ENCODE data around the gene IZUMO1R.
"Not testable (repeated sequence)": the region's sequence is repeated elsewhere in the genome, so short reads cannot be mapped to it uniquely, and the experiment has no call there.

IZUMO1R gene

DNA sequence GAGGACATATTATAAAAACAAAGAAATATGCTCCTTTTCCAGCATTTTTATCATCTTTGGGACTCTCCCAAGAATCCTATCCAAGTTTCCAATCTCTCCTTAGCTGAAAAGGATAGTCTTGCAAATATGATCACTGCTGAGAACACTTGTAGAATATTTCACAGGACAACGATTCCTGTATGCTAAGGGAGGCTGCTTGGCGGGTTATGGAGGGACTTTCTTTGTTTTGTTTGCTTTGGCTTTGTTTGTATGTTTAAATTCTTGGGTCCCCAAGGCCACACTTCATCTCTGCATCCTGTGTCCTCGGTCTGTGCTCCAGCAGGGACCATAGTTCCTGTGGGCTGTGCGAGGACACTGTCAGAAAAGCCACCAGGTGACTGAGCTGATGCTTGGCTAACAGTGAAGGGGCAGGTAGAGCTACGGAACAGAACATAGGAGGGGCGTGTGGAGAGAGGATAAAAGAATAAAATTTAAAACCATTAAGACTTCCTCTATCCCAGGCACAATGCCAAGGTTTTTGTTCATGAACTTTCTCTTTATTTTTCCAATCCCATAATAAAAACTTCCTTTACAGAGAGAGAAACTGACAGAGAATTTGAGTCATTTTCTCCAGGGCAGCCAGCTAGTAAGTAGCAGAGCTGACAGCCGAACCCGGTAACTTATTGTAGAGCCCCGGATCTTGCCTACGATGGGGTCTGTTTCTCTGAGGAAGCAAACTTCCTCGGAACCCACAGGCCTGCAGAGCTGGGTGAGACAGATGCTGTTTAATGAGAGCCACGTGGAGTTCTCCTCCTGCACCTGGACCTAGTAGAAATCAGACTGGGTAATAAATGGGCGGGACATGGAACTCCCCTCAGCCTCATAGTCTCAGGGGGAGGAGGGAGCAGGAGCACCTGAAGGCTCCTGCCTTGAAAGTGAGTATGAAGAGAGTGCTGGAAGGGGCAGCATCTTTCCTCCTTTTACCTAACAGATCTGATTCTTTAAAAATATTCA is at the start of gene IZUMO1R:
IZUMO1R (plus strand) TSS at position 615 of the 993 bp plus-strand sequence. CDS start 1,057 bp downstream, outside the sequence.
- DNase-seq, result peak; percentile 59

DNA sequence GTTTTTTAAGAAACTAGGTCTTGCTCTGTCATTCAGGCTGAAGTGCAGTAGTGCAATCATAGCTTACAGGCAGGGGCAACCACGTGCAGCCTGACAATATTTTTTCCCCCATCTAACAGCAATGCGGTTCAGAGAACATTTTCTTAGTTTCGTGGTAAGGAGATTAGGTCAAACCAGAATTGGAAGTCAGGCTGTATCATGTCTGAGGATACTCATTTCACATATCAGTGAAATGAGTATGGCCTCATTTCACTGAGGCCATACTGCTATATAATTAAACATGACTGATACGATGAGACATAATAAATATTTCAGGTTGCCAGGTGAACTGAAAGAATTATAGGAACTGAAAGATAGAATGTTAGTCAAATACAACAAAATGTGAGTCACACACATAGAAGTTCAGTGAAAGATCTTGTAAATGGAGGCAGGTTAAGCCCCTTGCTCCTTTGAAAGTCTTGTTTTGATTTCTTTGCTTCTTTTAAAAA is 32.5 kb upstream of the IZUMO1R start:
- no peak for DNase-seq

DNA sequence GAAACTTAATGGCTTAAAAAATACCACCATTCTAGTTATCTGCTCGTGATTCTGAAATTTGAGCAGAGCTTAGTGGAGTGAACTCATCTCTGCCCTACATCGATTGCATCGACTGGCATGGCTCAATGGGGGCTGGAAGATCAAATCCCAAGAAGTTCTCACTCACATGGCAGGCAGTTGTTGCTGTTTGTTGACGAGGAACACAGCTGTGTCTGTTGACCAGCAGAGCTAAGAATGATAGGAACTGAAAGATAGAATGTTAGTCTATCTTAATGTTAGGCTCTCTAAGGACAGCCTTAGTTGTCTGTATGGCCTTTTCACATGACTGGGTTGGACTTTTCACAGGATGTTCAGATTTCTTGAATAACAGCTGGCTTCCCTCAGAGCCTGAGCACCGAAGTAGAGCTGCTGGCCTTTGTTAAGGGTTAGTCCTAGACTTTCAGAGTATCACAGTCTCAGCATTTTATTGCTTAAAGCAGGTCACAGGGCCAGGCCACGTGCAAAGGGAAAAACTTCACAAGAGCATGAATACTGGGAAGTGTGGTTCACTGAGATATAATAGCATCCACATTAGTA is 31.6 kb upstream of the IZUMO1R start:
- DNase-seq, result no peak

DNA sequence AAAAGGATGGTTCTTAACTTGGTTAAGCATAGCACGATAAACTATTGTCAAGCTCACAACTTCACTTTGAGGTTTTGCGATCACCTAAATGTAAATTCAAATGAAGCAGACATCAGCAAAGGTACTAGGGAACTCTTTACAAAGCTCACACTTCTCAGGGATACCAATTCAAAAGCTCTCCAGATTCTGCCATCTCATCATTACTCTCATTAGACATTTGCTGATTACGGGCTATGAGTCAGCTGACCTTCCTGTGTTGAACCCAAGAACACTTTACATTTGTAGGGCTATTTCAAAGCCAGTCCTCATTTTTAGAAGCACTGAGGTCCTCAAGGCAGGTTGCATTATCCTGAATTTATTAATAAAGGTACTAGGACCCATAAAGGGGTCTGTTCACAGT is 28.4 kb upstream of the IZUMO1R start:
- DNase-seq, result no peak

DNA sequence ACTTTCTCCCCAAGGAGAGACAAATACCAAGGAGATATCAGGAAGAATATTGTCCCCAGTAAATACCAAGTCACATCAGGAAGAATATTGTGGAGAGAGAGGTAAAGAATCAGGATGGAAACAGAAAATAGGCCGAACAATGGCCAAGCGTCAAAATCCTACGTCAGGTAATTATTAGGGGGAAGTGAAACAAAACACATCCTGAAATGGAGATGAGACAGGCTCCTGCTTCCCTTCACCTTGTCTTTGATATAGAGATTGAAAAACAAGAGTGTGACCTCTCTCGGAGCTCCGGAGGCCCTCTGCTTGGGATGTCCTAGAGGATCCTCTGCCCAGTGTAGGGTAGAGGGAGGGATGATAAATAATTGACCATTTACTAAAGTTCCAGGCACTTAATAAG is 27.4 kb upstream of the IZUMO1R start:
- DNase-seq, result no peak

DNA sequence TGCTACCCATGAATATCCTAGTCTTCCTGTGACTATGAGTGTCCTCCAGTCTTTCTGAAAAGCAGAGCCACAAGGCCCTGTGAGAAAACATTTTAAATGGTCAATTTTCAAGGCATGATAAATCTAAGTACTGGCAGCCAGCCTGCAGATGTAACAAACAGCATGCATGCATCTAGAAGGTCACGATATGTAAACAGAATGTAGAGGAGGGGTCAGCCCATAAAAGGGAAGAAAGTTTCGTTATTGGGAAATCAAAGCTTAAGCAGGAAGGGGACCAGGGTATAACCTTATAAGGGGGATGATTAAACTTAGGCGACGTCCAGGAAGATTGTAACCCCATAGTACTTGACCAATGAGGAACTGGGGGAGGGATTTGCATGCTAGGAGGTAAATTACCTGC is 26.2 kb upstream of the IZUMO1R start:
- not testable (repeated sequence) for DNase-seq

DNA sequence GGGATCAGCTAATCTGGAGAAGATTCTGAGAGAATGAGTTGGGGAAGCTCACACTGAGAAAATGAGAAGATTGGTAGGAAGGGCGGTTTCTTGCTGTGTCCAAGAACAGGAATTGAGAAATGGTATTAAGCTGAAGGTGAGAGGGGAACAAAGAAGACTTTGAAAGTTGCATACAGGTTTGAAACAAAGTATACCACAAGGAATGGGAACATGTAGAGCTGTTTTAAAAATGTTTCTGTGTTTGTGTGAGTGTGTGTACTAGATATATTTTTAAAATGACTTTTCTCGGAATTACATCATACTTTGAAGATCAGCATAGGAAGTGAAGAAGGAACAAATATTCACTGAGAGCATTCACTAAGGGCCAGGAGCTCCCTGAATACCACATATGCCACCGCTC is 24.4 kb upstream of the IZUMO1R start:
- no peak for DNase-seq

DNA sequence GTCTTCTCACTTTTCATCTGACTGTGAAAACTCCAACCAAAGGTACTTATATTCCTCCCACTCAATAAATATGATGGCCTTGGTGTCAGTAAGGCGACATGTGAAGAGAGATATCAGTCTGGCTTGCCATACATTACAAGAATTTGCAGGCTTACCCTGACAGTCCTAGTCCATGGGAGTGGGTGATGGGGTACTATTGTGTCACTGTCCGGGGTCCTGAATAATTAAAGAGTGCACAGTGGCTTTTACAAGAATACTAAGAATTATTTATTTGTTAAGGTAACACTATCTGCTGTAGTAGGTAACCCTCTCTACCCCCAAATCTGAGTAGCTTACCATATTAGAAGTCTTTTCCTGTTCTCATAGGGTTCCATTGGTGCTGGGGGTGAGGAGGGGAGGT is 23.1 kb upstream of the IZUMO1R start:
- DNase-seq, result no peak

DNA sequence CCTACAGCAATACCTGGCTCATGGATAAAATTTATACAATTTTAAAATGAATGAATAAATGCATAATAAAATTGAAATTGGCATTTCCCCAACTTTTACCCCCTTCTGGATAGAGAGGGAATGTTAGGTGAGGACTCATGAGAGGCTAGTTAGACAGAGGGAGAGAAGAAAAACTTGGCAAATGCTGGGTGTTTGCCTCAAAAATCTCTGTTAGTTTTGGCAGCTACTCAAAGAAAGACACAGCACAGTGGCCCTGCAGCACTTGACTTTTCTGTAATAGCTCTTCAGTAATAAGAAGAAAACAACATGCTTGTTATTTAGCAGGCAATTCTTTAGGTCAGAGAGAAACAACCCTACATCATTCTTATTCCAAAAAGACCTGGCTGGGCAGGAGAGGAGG is 20.7 kb upstream of the IZUMO1R start:
- DNase-seq, result peak; percentile 52

DNA sequence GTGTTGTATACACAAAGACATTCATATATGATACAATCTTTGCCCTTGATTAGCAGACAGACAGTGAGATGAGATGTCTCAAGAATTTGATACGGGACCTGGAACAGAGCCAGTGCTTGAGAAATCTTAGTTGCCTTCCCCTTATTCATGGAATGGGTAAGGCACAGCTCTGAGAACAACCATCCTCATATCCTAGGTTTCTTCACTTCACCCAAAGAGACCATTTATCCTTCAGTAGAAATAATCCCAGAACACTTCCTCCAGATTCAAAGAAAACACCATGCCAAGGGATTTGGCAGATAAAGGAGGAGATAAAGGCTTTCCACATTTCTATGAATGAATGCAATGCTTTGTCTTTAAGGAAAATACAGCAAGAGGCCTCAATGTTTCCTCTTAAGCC is 8.8 kb upstream of the IZUMO1R start:
- DNase-seq, result no peak

DNA sequence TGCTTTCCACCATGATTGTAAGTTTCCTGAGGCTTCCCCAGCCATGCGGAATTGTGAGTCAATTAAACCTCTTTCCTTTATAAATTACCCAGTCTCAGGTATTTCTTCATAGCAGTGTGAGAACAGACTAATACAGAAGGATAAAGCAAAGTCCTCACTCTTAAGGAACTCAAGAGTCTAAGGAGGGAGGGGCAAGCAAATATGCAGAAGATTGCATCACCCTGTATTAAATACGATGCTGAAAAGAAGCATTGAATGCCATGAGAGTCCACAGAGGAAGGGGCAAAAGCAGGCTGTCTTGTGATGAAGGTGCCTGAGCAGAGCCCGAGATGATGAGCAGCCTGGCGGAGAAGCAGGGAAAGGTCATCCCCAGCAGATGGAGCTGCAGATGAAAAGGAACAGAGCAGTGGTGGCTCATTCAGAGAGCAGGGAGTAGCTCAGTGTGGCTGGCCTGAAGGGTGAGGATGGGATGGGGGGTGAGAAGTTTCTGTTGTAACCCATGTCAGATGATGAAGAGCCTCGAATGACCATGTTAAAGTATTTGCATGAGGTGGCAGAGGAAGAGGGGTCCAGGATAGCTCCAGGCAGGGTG is 6.3 kb upstream of the IZUMO1R start:
- DNase-seq, result peak; percentile 10

DNA sequence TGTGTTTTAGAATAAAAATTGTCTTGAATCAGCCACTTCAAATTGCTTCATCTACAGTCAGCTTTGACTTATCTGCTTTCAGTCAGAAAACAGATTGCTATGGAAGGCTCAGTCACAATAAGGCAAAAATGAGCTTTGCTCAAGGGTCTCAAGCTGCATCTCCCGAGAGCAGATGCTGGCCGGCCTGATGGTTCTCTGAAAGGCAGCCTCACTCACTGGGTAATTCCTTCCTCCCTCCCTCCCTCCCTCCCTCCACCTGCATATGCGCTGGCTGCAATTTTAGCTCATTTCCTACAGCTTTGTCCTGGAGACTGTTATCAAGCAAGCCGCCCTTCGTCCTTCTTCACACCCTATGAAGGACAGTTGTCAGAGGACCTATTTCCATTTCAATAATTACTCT is 1.6 kb upstream of the IZUMO1R start:
- DNase-seq, result no peak

DNA sequence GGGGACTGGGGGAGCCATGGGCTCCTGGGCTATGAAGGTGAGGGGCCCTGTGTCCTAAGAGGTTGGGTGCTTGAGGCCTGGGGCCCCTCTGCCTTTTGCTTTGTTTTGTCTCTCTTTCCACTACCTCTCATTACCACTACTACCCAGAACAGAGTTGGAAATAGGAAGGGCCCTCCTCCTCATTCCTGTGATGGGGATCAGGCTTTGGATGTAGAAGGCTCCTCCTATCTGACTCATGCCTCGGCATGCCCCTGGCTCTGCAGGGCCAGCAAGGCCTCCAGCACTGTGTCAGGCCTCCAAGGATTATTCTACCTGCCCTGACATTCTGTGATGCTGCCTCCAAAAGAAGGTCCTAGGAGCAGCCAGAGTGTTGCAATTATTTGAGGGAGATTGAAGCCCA is 766 bp downstream of the IZUMO1R start:
- DNase-seq, result no peak

DNA sequence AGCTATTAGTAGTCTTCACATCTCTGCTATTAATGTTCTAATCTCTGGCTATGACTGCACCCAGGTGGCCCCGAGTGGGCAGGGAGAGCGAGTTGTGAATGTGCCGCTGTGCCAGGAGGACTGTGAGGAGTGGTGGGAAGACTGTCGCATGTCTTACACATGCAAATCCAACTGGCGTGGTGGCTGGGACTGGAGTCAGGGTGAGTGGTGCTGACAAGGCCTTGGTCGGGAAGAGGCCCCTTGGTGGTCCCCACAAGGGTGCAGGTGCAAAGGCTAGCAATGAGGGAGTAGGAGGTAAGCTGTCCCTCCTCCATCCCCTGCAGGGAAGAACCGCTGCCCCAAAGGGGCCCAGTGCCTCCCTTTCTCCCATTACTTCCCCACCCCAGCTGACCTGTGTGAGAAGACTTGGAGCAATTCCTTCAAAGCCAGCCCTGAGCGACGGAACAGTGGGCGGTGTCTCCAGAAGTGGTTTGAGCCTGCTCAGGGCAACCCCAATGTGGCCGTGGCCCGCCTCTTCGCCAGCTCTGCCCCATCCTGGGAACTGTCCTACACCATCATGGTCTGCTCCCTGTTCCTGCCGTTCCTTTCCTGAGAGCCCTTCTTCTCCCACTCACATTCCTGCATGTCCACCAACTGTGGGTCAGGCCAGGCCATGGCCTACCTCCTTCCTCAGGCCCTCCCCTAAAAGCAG is 2.9 kb downstream of the IZUMO1R start:
- DNase-seq, result no peak

DNA sequence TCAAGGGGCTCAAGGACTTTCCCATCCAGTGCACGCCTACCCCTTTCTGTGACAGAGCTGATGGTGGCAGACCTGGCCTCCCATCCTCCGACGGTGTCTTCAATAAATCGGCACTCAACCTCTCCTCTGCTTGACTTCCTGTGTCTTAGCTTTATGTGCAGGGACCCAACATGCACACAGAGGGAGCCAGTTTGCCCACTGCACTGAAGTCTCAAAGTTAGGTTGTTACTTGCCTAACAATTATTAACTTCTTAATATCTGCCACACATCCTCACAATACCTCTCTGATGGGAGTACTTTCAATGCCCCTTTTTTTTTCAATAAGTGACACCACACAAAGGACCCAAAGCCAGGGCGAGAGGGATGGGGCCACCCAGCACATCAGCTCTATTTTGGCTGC is 3.6 kb downstream of the IZUMO1R start:
- no peak for DNase-seq

DNA sequence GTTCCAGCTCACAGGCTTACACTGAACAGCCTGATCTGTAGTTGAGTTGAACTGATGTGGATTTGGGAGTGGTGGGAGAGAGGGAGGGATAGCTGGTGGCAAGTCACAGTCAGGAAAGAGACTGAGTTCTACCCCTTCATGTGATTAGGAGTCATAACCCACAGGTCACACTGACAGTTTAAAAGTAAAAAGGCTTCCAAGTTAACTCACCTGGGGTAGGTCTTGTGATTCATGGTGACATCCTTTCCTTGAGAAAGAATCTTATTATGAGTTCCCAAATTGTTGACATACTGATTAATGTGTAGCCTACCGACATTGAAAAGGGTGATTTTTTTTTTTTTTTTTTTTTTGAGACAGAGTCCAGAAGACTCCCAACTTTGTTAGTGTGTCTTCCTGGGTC is 5.4 kb downstream of the IZUMO1R start:
- DNase-seq, result no peak

DNA sequence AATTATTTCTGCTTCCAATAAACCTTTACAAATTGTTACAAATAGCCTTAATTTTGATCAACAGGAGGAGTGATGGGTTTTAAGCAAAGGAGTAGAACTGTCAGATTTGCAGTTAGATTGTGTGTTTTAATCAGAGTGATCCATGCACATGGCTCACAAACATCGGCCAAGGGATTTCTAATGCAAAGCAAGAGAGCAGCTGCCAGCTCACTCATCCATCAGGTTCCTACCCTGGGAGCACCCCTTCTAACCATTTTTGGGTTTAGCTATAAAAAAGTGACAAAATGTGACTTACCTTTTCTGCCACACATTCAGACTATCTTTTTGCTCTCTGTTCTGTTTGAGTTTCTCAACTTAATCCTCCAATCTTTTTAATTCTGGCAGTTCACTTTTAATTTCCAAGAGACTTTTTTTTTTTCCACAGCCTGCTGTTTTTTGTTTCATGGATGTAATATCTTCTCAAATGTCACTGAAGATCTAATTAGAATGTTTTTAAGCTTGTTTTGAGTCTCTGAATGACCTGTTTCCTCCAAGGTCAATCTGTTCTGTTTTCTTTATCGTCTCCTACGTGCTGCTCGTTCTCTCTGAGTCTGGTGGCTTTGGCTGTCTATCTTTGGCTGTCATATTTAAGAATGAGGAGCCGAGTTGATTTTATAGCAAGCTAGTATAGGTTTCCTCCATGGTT is 6.0 kb downstream of the IZUMO1R start:
- no peak for DNase-seq

DNA sequence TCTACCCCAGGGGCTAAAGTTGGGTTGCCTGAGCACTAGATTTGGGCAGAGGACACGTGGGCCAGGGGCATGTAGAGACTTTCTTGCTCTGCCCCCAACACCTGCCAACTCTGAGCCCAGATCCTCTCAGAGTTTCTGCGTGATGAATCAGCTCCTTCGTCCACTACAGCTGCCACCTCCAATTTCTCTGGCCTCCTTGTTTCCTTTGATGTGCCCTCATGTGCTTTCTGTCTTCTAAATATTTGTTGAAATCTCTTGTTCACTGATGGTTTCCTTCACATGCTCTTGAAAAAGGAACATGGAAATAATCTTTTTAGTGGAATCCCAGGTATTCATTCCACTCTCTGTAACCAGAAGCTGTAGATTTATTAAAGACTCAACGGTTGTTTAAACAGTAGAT is 8.0 kb downstream of the IZUMO1R start:
- no peak for DNase-seq

DNA sequence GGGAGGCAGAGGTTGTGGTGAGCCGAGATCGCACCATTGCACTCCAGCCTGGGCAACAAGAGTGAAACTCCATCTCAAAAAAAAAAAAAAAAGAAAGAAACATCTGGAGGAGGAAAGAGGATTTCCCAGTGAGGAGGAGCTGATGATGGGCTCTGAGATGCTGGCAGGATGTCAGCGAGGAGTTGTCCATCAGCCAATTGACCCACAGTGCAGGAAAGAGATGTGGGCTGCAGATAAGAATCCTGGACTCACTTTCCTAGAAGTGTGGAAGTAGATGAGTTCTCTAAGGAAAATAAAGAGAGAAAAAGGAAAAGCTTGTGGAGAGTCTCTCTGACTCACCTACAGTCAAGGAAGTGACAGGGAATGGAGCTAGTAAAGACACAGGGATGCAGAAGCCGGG is 9.7 kb downstream of the IZUMO1R start:
- DNase-seq, result no peak

DNA sequence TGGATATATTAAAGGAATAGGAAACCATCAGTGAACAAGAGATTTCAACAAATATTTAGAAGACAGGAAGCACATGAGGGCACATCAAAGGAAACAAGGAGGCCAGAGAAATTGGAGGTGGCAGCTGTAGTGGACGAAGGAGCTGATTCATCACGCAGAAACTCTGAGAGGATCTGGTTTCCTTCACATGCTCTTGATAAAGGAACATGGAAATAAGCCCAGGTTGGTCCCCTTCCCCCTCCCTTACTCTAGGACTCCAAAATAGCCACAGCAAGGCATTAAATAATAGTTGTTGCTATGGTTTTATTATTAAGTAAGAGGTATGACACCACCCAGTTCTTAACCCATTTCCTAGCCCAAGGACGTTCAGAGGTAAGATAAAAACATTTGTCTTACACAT is 11.3 kb downstream of the IZUMO1R start:
- DNase-seq, result no peak

DNA sequence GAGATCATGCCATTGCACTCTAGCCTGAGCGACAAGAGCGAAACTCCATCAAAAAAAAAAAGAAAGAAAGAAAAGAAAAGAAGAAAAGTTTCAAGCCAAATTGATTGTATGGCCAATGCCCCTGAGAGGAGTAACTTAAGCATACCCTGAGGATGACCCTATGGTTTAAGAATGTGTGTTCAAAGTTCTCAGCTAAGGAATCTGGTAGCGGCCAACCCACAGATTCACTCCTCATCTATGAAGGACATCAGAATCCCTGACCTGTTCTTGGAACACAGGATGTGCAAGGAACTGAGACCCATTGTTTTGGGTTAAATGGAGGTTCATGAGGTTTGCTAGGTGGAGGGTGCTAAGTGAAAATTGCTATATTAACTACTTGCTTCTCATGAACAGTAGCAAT is 18.1 kb downstream of the IZUMO1R start:
- no peak for DNase-seq

DNA sequence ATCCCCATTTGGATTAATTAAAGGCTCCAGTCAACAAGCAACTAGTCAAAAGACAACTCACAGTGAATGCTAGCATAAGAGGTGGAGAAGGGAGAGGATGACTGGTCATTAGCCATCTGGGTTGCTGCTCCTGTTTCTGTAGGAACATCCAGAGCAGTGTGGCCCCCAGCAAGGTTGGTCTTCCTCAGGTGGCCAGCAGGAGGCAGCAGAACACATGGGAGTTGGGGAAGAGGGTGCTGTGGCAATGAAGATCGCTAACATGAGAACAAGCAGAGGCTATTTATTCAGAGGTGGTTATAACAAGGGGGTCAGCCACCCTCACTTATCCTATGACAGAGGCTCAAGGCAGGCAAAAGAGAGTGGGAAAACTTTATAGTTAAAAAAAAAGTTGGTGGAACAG is 21.3 kb downstream of the IZUMO1R start:
- DNase-seq, result peak; percentile 72

DNA sequence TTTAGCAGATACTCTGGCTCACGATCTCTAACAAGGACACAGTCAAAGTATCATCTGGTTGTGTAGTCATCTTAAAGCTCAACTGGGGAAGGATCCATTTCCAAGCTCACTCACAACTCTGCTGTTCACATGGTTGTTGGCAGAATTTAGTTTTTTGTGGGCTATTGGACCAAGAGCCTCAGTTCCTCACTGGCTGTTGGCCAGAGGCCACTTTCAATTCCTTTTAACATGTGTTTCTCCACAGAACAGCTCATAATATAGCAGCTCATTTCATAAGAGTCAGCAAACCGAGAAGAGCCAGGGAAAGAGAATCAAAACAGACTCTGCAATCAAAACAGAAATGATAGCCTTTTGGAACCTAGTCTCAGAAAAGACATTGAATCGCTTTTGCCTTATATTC is 22.6 kb downstream of the IZUMO1R start:
- DNase-seq, result no peak
